GM12874 (cell line): Measurements from ENCODE around the gene QKI.

Experiments used
- CTCF ChIP-seq: IDR thresholded peaks from 2 replicates; pipeline ENCODE4 v1.5.1; 2011; ENCODE audit warnings: low read depth, mild to moderate bottlenecking, control low read depth, low read length, moderate library complexity; ENCODE audit not compliant: insufficient read depth

The QKI gene

GRCh38 chr6:163414117-163414945 is at the start of gene QKI:
QKI (plus strand) TSS chr6:163414718; CDS start chr6:163415194, 476 bp downstream.
- TF ChIP-seq CTCF = no peak

- TF ChIP-seq CTCF = no peak
These were observed 48.2 kb upstream of the QKI start for GRCh38 chr6:163366288-163366687.

DNA sequence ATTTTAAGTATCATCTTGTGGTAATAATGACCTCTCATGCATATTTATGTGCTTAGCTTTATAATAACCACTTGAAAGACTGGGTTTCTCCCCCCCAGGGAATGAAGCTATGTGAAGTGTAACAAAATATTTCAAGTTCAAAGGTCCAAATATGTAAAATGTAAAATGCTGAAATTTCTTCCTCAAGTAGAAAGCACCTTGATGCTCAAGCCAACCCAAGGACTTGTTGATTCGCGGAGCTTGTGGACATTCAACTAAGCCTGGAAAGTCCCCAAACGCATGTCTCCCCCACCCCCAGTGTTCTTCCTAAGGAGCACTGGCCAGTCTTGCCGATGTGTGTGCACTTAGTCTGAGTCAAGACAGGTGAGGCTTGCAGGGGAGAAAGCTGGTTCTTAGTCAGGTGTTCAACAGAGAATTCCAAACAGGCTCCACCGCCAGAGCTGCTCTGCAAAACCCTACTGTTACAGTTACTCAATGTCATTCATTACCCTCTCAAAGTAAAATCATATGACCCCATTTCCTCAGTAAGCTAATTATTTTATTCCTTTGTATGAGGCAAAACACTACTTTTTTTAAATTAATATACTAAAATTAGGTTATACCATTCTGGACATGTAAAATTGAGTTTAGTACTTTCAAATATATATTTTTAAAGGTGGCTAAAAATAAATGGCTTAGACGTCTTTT is 46.9 kb upstream of the QKI start:
- no peak for TF ChIP-seq CTCF

GRCh38 chr6:163369141-163369540 is 45.4 kb upstream of the QKI start:
- TF ChIP-seq CTCF = no peak

- no peak for TF ChIP-seq CTCF
These were observed 44.7 kb upstream of the QKI start for GRCh38 chr6:163369628-163370365.

GRCh38 chr6:163370464-163371117 is 43.9 kb upstream of the QKI start:
- no peak for TF ChIP-seq CTCF

DNA sequence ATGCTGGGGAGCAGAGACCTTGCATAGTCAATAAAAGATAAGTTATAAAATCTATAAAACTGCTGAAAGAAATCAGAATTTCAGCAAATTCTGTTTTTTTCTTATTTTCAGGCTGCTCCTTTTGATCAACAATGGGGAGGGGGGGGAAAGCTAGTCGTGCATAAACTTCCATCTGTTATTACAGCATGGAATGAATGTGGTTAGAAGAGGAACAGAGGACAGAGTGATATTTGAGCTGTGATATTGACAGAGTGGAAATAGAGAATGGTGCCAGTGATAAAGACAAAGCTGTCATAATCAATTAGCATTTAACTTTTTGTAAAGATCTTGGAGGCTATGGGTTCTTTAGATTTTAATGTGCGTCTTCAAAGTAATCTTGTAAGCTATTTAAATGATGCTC is 43.4 kb upstream of the QKI start:
- no peak for TF ChIP-seq CTCF
